HepG2 (cell line): Measurements from ENCODE around the gene URM1.

Source experiments
- CTCF ChIP-seq: sonication (generic); formaldehyde crosslinking; IDR thresholded peaks from 2 replicates; pipeline ENCODE4 v1.5.0; 2020; ENCODE audit warnings: mild to moderate bottlenecking, missing genetic modification reagents, moderate library complexity
- EZH2 ChIP-seq: conservative IDR thresholded peaks from 2 replicates; pipeline ENCODE4 v1.6.1; 2012; ENCODE audit warnings: mild to moderate bottlenecking, low read depth, low read length, moderate library complexity
- GATAD1 ChIP-seq: IDR thresholded peaks from 2 replicates; pipeline ENCODE4 v1.6.1; 2016; ENCODE audit warnings: missing genetic modification reagents, missing compliant biosample characterization
- MAFK ChIP-seq, 2 experiments: IDR thresholded peaks in 1 of 2; conservative IDR thresholded peaks in 1 of 2; 2 replicates each; pipeline ENCODE4 v1.6.1; 2011; ENCODE audit warnings: improper control_type of control experiment in 2 of 2, low read length in 2 of 2
- MAX ChIP-seq: IDR thresholded peaks from 2 replicates; pipeline ENCODE4 v1.6.1; 2012; ENCODE audit warnings: inconsistent platforms
- PCBP1 ChIP-seq: fragments of 200-400 bp; formaldehyde crosslinking; IDR thresholded peaks from 2 replicates; pipeline ENCODE4 v1.6.1; 2017; ENCODE audit warnings: mild to moderate bottlenecking, low read depth, low read length, borderline replicate concordance
- POLR2AphosphoS5 ChIP-seq: IDR thresholded peaks from 2 replicates; pipeline ENCODE4 v1.6.1; 2012; ENCODE audit warnings: low read depth, low read length
- RNF219 ChIP-seq: sonication (generic); formaldehyde crosslinking; IDR thresholded peaks from 2 replicates; pipeline ENCODE4 v1.5.0; 2020; ENCODE audit warnings: mild to moderate bottlenecking, missing genetic modification reagents
- SIN3B ChIP-seq: fragments of 150-350 bp; IDR thresholded peaks from 2 replicates; pipeline ENCODE4 v1.6.1; 2014; ENCODE audit warnings: low read length
- TCF12 ChIP-seq, 2 experiments: fragments of 450-650 bp in 1 of 2; sonication (generic) in 1 of 2; formaldehyde crosslinking in 1 of 2; IDR thresholded peaks; 2 replicates each; pipeline versions ENCODE4 v1.6.1 to v1.8.0; 2017 to 2022; ENCODE audit warnings: antibody characterized with exemption in 1 of 2, mild to moderate bottlenecking in 1 of 2, missing genetic modification reagents in 1 of 2, moderate library complexity in 1 of 2
- ZKSCAN1 ChIP-seq: fragments of 150-350 bp; IDR thresholded peaks from 2 replicates; pipeline ENCODE4 v1.6.1; 2014; ENCODE audit warnings: low read length
- ZNF275 ChIP-seq: sonication (generic); formaldehyde crosslinking; IDR thresholded peaks from 2 replicates; pipeline ENCODE4 v1.8.0; 2022; ENCODE audit warnings: missing genetic modification reagents, mild to moderate bottlenecking, inconsistent platforms, borderline replicate concordance

- no peak for TF ChIP-seq RNF219
- no peak for TF ChIP-seq MAFK (conservative IDR thresholded peaks at IDR 0.05 in 1 of 2, IDR thresholded peaks at IDR 0.05 in 1 of 2; ENCODE audit: low read length in 2 of 2)
- no peak for TF ChIP-seq CTCF (CRISPR knock-in tag)
- no peak for TF ChIP-seq MAX
- TF ChIP-seq POLR2AphosphoS5 = no peak
- no peak for TF ChIP-seq EZH2
- TF ChIP-seq SIN3B = no peak
- TF ChIP-seq PCBP1 = no peak
- TF ChIP-seq TCF12 (IDR thresholded peaks at IDR 0.05) = no peak
- TF ChIP-seq TCF12 (CRISPR knock-in tag; IDR thresholded peaks at IDR 0.05) = no peak
- no peak for TF ChIP-seq ZNF275 (CRISPR knock-in tag)
- no peak for TF ChIP-seq GATAD1 (CRISPR knock-in tag)
- no peak for TF ChIP-seq ZKSCAN1
Observed at GRCh38 chr9:128361296-128361985, 9.7 kb upstream of the URM1 start.
